Caco-2 (cell line): ENCODE measurements around the gene IFITM2. TPM values are rescaled to one million over a fixed set of nuclear protein-coding genes. Genes with fewer than 3 reads are reported as not detected.

Source experiments
- BruUV-seq: library from RNA; stranded (reverse); fragments of 400-500 nt; replicated peaks from 2 replicates; lab custom pipeline; 2021; lab: Mats Ljungman, UMichigan
- CTCF ChIA-PET: fragments of 300-600 bp; sonication (Branson Sonifier 250); formaldehyde crosslinking; loops from one replicate; lab custom pipeline; 2022; ENCODE audit warnings: antibody characterized with exemption; lab: Charles Lee
- POLR2A ChIA-PET: fragments of 300-600 bp; sonication (Branson Sonifier 250); formaldehyde crosslinking; loops from one replicate; lab custom pipeline; 2022; ENCODE audit warnings: antibody characterized with exemption; lab: Charles Lee
- DNase-seq, 2 experiments: peaks; one replicate each; pipeline versions ENCODE4 v3.0.0 to v3.0.0-alpha.2; 2020 to 2022
- H3K27me3 ChIP-seq: replicated peaks from 2 replicates; pipeline ENCODE4 v1.6.0; 2011; ENCODE audit warnings: low read length; ENCODE audit not compliant: control insufficient read depth, insufficient read depth
- H3K36me3 ChIP-seq: 2 replicates; pipeline ENCODE4 v1.5.1; 2011; ENCODE audit warnings: low read length; ENCODE audit not compliant: control insufficient read depth, insufficient read depth
- H3K4me1 ChIP-seq: fragments of 250-450 bp; sonication (Bioruptor Pico); 2 replicates; pipeline ENCODE4 v1.5.1; 2020; ENCODE audit warnings: mild to moderate bottlenecking
- H3K4me3 ChIP-seq: 2 replicates; pipeline ENCODE4 v1.5.1; 2011; ENCODE audit warnings: low read depth, mild to moderate bottlenecking, control low read depth, low read length
- H3K9me3 ChIP-seq: fragments of 250-450 bp; sonication (Bioruptor Pico); 2 replicates; pipeline ENCODE4 v1.5.1; 2020; ENCODE audit warnings: mild to moderate bottlenecking, moderate library complexity
- H3K27ac Mint-ChIP-seq: one replicate; pipeline ENCODE4 v1.8.0; 2022; ENCODE audit warnings: mixed read lengths; ENCODE audit not compliant: unreplicated experiment
- H3K27me3 Mint-ChIP-seq: one replicate; pipeline ENCODE4 v1.8.0; 2022; ENCODE audit warnings: mixed read lengths; ENCODE audit not compliant: insufficient read depth, unreplicated experiment
- H3K36me3 Mint-ChIP-seq: one replicate; pipeline ENCODE4 v1.8.0; 2022; ENCODE audit warnings: mild to moderate bottlenecking, mixed read lengths; ENCODE audit not compliant: insufficient read depth, unreplicated experiment
- H3K4me1 Mint-ChIP-seq: one replicate; pipeline ENCODE4 v1.8.0; 2022; ENCODE audit warnings: low read depth, mixed read lengths; ENCODE audit not compliant: unreplicated experiment
- H3K4me3 Mint-ChIP-seq: one replicate; pipeline ENCODE4 v1.8.0; 2022; ENCODE audit warnings: mild to moderate bottlenecking, moderate library complexity, mixed read lengths; ENCODE audit not compliant: unreplicated experiment
- H3K9me3 Mint-ChIP-seq: one replicate; pipeline ENCODE4 v1.8.0; 2022; ENCODE audit warnings: mixed read lengths; ENCODE audit not compliant: unreplicated experiment
- intact Hi-C: fragments of 100-400 bp; cut with micrococcal nuclease; formaldehyde crosslinking; loops from one replicate; pipeline ENCODE4 v1.10.0; 2022; ENCODE audit not compliant: unreplicated experiment
- total RNA-seq: library from RNA; stranded (reverse); gene quantifications from 2 replicates; pipeline ENCODE4 v1.2.3, GENCODE V29; 2022
- TF ChIP-seq, protein P1 (sequence below), 2 experiments: fragments of 200-600 bp in 1 of 2; IDR thresholded peaks; 1 replicate in 1 of 2; 2 replicates in 1 of 2; pipeline versions ENCODE4 v1.5.1 to v1.8.0; 2011 to 2022; ENCODE audit warnings: antibody characterized with exemption in 1 of 2, control low read depth in 1 of 2, inconsistent platforms in 1 of 2, low read depth in 1 of 2, low read length in 1 of 2, mild to moderate bottlenecking in 1 of 2, moderate library complexity in 1 of 2; ENCODE audit not compliant: insufficient read depth in 1 of 2, severe bottlenecking in 1 of 2, unreplicated experiment in 1 of 2

Gene IFITM2
- total RNA-seq, 1 experiment from 2014 or later, result 7.3 TPM

DNA sequence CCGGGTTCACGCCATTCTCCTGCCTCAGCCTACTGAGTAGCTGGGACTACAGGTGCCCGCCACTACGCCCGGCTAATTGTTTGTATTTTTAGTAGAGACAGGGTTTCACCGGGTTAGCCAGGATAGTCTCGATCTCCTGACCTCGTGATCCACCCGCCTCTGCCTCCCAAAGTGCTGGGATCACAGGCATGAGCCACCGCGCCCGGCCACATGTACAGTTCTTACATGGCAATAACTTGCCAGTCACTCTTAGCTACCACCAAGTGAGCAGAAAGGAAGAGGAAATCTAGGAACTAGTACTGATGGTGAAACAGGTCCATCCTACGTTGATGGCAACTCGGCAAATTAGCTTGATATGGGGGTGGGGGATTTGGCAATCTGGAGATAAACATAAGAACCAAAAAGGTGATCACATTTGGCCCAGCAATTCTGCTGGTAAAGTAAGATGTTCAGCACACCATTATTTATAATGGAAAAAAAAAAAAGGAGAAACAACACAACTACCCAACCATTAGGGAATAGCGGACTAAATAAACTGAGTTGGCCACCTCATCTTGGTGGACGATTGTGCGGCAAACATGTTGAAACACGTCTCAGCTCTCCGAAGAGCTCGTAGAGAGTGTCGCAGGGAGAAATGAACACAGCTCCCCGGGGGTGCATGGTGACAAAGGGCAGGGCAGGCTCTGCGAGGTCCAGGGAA lies 24.1 kb upstream of the IFITM2 start:
- H3K27me3 Mint-ChIP-seq, result peaks cover 26% of the 10 kb centered on the region
- POLR2A ChIA-PET, result no interaction called here
- H3K4me1 Mint-ChIP-seq, result peaks cover 7% of the 10 kb centered on the region
- Histone ChIP-seq H3K27me3 (peaks cover 5% of the 10 kb centered on the region), H3K9me3 (no peaks in the 10 kb centered on the region), H3K36me3 (no peaks in the 10 kb centered on the region), H3K4me1 (peaks cover 17% of the 10 kb centered on the region), H3K4me3 (no peak overlapping the region)
- intact Hi-C loops, result no loop called here
- CTCF ChIA-PET, result interaction anchor here (1.2 kb wide), 1 partner anchor 33 kb away, joined by 3 read pairs; no protein-coding TSS in a partner anchor
- no peak overlapping the region for H3K27ac Mint-ChIP-seq
- no TSS peak for BruUV-seq
- H3K9me3 Mint-ChIP-seq, result no peaks in the 10 kb centered on the region
- peaks cover 11% of the 10 kb centered on the region for H3K36me3 Mint-ChIP-seq
- no peak overlapping the region for H3K4me3 Mint-ChIP-seq
- peak in 1 of 2 experiments; percentile 17 for DNase-seq
- TF ChIP-seq, protein P1, sequence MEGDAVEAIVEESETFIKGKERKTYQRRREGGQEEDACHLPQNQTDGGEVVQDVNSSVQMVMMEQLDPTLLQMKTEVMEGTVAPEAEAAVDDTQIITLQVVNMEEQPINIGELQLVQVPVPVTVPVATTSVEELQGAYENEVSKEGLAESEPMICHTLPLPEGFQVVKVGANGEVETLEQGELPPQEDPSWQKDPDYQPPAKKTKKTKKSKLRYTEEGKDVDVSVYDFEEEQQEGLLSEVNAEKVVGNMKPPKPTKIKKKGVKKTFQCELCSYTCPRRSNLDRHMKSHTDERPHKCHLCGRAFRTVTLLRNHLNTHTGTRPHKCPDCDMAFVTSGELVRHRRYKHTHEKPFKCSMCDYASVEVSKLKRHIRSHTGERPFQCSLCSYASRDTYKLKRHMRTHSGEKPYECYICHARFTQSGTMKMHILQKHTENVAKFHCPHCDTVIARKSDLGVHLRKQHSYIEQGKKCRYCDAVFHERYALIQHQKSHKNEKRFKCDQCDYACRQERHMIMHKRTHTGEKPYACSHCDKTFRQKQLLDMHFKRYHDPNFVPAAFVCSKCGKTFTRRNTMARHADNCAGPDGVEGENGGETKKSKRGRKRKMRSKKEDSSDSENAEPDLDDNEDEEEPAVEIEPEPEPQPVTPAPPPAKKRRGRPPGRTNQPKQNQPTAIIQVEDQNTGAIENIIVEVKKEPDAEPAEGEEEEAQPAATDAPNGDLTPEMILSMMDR (IDR thresholded peaks at IDR 0.05; ENCODE audit: insufficient read depth in 1 of 2, low read depth in 1 of 2, low read length in 1 of 2, severe bottlenecking in 1 of 2, unreplicated experiment in 1 of 2), result no peak

DNA sequence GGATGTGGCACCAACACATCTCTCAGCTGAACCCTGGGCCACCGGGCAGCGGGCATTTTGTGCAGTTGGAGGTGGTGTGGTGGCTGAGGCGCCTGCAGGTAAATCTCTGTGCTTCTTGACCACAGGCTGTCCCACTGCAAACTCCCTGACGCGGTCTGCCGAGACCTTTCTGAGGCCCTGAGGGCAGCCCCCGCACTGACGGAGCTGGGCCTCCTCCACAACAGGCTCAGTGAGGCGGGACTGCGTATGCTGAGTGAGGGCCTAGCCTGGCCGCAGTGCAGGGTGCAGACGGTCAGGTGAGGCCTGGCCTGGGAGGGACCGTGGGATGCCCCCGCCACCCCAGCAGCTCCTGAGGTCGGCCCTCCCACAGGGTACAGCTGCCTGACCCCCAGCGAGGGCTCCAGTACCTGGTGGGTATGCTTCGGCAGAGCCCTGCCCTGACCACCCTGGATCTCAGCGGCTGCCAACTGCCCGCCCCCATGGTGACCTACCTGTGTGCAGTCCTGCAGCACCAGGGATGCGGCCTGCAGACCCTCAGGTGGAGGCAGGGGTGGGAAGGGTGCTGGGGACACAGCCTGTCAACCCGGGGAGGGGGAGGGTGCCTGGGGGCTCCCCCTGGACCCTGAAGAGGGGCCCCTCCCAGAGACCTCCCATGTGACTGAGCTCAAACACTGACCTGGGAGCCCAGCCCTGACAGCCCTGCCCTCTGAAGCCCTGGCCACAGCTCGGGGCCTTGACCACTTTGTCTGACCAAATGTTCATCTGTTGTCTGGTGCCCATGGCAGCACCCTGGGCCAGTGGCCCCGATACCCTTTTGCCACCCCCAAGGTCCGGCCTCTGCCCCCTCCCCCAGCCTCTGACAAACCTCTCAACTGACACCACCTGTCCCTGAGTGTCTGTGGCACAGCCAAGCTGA lies 23.3 kb upstream of the IFITM2 start:
- Mint-ChIP-seq H3K27me3 (peaks cover 23% of the 10 kb centered on the region), H3K27ac (no peak overlapping the region), H3K36me3 (peaks cover 7% of the 10 kb centered on the region), H3K4me3 (no peak overlapping the region), H3K9me3 (no peaks in the 10 kb centered on the region), H3K4me1 (peaks cover 7% of the 10 kb centered on the region)
- Histone ChIP-seq H3K4me3 (no peak overlapping the region), H3K27me3 (peaks cover 5% of the 10 kb centered on the region), H3K4me1 (peaks cover 17% of the 10 kb centered on the region), H3K9me3 (no peaks in the 10 kb centered on the region), H3K36me3 (no peaks in the 10 kb centered on the region)
- no TSS peak for BruUV-seq
- CTCF ChIA-PET, result interaction anchor here (0.6 kb wide), 1 partner anchor 127 kb away, joined by 4 read pairs; no protein-coding TSS in a partner anchor
- intact Hi-C loops, result no loop called here
- TF ChIP-seq, protein P1 (IDR thresholded peaks at IDR 0.05; ENCODE audit: insufficient read depth in 1 of 2, low read depth in 1 of 2, low read length in 1 of 2, severe bottlenecking in 1 of 2, unreplicated experiment in 1 of 2), result no peak
- POLR2A ChIA-PET, result no interaction called here
- peak in 1 of 2 experiments; percentile 38 for DNase-seq
